ENCODE measurements around the gene NCF2. TPM values are rescaled to one million over a fixed set of nuclear protein-coding genes. Genes with fewer than 3 reads are reported as not detected.

Gene NCF2
- total RNA-seq, 1 donor from 2014 or later, result 5.9 TPM

- DNase-seq (ENCODE audit: low spot score), result no peak
- H3K27ac Mint-ChIP-seq, result no peak overlapping the region
- H3K27me3 Mint-ChIP-seq (ENCODE audit: insufficient read depth), result no peaks in the 10 kb centered on the region
- H3K9me3 Mint-ChIP-seq, result no peaks in the 10 kb centered on the region
- intact Hi-C loops (cut with micrococcal nuclease), result no loop called here
- peaks cover 13% of the 10 kb centered on the region for H3K36me3 Mint-ChIP-seq (ENCODE audit: low read depth)
- H3K4me3 Mint-ChIP-seq, result no peak overlapping the region
- peaks cover 15% of the 10 kb centered on the region for H3K4me1 Mint-ChIP-seq (ENCODE audit: low read depth)
These were observed 17.5 kb downstream of the NCF2 start for GRCh38 chr1:183572721-183573120.

- no peak for DNase-seq (ENCODE audit: low spot score)
- Mint-ChIP-seq H3K4me3 (no peak overlapping the region), H3K27me3 (ENCODE audit: insufficient read depth) (no peaks in the 10 kb centered on the region), H3K36me3 (ENCODE audit: low read depth) (peaks cover 16% of the 10 kb centered on the region), H3K9me3 (no peaks in the 10 kb centered on the region), H3K27ac (no peak overlapping the region), H3K4me1 (ENCODE audit: low read depth) (peaks cover 23% of the 10 kb centered on the region)
- intact Hi-C loops (cut with micrococcal nuclease), result no loop called here
These were observed 18.5 kb downstream of the NCF2 start for GRCh38 chr1:183571678-183572268.

DNA sequence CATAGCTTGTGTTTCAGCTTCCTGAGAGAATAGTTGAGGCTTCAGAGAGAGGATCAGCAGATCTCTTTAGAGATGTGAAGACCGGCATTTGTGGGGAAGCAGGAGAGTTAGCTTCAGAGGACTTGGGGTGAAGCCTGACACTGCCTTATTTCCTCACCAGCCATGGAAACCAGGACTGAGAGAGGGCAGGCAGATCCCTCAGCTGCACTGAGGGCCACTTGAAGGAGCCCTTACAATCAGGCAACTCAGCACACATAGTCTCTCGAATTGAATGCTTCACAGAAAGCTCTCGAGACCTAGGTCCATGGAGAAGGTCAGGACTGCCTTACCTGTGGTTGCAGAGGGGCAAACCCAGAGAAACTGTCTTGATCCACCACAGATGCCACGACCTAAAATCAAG is 19.8 kb downstream of the NCF2 start:
- Mint-ChIP-seq H3K4me3 (no peak overlapping the region), H3K36me3 (ENCODE audit: low read depth) (peaks cover 19% of the 10 kb centered on the region), H3K9me3 (no peaks in the 10 kb centered on the region), H3K4me1 (ENCODE audit: low read depth) (peaks cover 23% of the 10 kb centered on the region), H3K27me3 (ENCODE audit: insufficient read depth) (no peaks in the 10 kb centered on the region), H3K27ac (no peak overlapping the region)
- DNase-seq (ENCODE audit: low spot score), result no peak
- intact Hi-C loops (cut with micrococcal nuclease), result no loop called here

DNA sequence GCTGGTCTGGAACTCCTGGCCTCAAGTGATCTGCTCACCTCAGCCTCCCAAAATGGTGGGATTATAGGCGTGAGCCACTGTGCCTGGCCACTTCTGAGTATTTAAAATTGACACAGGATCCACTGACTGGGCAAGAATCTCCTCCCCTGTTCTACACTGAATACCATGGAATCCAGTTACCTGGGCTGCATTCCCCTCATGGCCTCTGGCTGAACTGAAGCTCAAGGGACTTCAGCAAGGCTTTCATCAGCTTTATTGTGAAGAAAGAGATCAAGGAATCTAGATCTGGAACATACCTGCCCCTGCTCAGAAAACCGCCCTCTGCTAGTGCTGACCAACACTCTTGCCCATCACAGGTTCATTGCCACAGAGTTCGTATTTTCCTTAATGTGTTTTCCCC is 20.5 kb downstream of the NCF2 start:
- Mint-ChIP-seq H3K27me3 (ENCODE audit: insufficient read depth) (no peaks in the 10 kb centered on the region), H3K36me3 (ENCODE audit: low read depth) (peaks cover 22% of the 10 kb centered on the region), H3K27ac (no peak overlapping the region), H3K4me3 (no peak overlapping the region), H3K4me1 (ENCODE audit: low read depth) (peaks cover 23% of the 10 kb centered on the region), H3K9me3 (no peaks in the 10 kb centered on the region)
- intact Hi-C loops (cut with micrococcal nuclease), result loop anchor here (1.0 to 5.0 kb wide), 2 partner anchors 20 to 52 kb away; partner anchors contain the start of gene NCF2
- no peak for DNase-seq (ENCODE audit: low spot score)

- peak overlapping the region; percentile 50 for H3K27ac Mint-ChIP-seq
- no peak overlapping the region for H3K4me3 Mint-ChIP-seq
- peaks cover 22% of the 10 kb centered on the region for H3K36me3 Mint-ChIP-seq (ENCODE audit: low read depth)
- DNase-seq (ENCODE audit: low spot score), result no peak
- intact Hi-C loops (cut with micrococcal nuclease), result loop anchor here (1.0 to 5.0 kb wide), 2 partner anchors 21 to 53 kb away; partner anchors contain the start of gene NCF2
- H3K4me1 Mint-ChIP-seq (ENCODE audit: low read depth), result peaks cover 23% of the 10 kb centered on the region
- no peaks in the 10 kb centered on the region for H3K27me3 Mint-ChIP-seq (ENCODE audit: insufficient read depth)
- no peaks in the 10 kb centered on the region for H3K9me3 Mint-ChIP-seq
These were observed 21.1 kb downstream of the NCF2 start for GRCh38 chr1:183569141-183569540.

- intact Hi-C loops (cut with micrococcal nuclease), result loop anchor here (1.0 to 5.0 kb wide), 2 partner anchors 22 to 54 kb away; partner anchors contain the start of gene NCF2
- no peaks in the 10 kb centered on the region for H3K27me3 Mint-ChIP-seq (ENCODE audit: insufficient read depth)
- no peaks in the 10 kb centered on the region for H3K9me3 Mint-ChIP-seq
- DNase-seq (ENCODE audit: low spot score), result no peak
- H3K36me3 Mint-ChIP-seq (ENCODE audit: low read depth), result peaks cover 21% of the 10 kb centered on the region
- peaks cover 23% of the 10 kb centered on the region for H3K4me1 Mint-ChIP-seq (ENCODE audit: low read depth)
- H3K27ac Mint-ChIP-seq, result peak overlapping the region; percentile 50
- H3K4me3 Mint-ChIP-seq, result no peak overlapping the region
These were observed 21.9 kb downstream of the NCF2 start for GRCh38 chr1:183568176-183569021.

- Mint-ChIP-seq H3K4me3 (no peak overlapping the region), H3K36me3 (ENCODE audit: low read depth) (peaks cover 23% of the 10 kb centered on the region)
- intact Hi-C loops (cut with micrococcal nuclease), result loop anchor here (5.0 kb wide), 1 partner anchor 55 kb away; no protein-coding TSS in a partner anchor
These were observed 22.7 kb downstream of the NCF2 start for GRCh38 chr1:183567584-183567983.

GRCh38 chr1:183566026-183566425 is 24.2 kb downstream of the NCF2 start:
- no peak for DNase-seq (ENCODE audit: low spot score)
- Mint-ChIP-seq H3K9me3 (no peaks in the 10 kb centered on the region), H3K4me1 (ENCODE audit: low read depth) (peaks cover 23% of the 10 kb centered on the region), H3K27me3 (ENCODE audit: insufficient read depth) (no peaks in the 10 kb centered on the region), H3K27ac (no peak overlapping the region), H3K4me3 (no peak overlapping the region), H3K36me3 (ENCODE audit: low read depth) (peaks cover 23% of the 10 kb centered on the region)
- intact Hi-C loops (cut with micrococcal nuclease), result loop anchor here (5.0 kb wide), 1 partner anchor 56 kb away; no protein-coding TSS in a partner anchor

More at GRCh38 chr1:183567584-183567983, 22.7 kb downstream of the NCF2 start:
- Mint-ChIP-seq H3K27me3 (ENCODE audit: insufficient read depth) (no peaks in the 10 kb centered on the region), H3K4me1 (ENCODE audit: low read depth) (peaks cover 23% of the 10 kb centered on the region), H3K27ac (peak overlapping the region; percentile 66), H3K9me3 (no peaks in the 10 kb centered on the region)
- no peak for DNase-seq (ENCODE audit: low spot score)

DNA sequence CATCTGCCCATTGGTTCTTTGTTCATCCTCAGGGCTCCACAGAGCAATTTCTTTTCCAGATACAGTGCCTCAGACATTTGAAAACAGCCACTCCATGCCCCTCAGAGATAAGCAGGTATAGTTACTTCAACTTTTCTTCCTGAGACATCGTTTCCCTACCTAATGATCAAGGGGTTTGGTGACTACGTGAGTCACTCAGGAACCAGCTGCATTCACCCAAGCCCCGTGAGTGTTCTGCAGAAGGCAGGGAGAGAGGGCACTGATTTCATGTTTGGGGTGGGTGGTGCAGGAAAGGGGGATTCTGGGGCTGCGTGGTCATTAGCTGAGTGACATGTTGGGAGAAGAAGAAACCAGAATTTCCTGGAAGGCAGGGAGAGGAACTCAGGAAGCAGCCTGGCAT is 25.0 kb downstream of the NCF2 start:
- no peaks in the 10 kb centered on the region for H3K9me3 Mint-ChIP-seq
- DNase-seq (ENCODE audit: low spot score), result no peak
- intact Hi-C loops (cut with micrococcal nuclease), result loop anchor here (5.0 kb wide), 1 partner anchor 57 kb away; no protein-coding TSS in a partner anchor
- H3K36me3 Mint-ChIP-seq (ENCODE audit: low read depth), result peaks cover 23% of the 10 kb centered on the region
- H3K4me3 Mint-ChIP-seq, result no peak overlapping the region
- no peaks in the 10 kb centered on the region for H3K27me3 Mint-ChIP-seq (ENCODE audit: insufficient read depth)
- no peak overlapping the region for H3K27ac Mint-ChIP-seq
- peaks cover 23% of the 10 kb centered on the region for H3K4me1 Mint-ChIP-seq (ENCODE audit: low read depth)

DNA sequence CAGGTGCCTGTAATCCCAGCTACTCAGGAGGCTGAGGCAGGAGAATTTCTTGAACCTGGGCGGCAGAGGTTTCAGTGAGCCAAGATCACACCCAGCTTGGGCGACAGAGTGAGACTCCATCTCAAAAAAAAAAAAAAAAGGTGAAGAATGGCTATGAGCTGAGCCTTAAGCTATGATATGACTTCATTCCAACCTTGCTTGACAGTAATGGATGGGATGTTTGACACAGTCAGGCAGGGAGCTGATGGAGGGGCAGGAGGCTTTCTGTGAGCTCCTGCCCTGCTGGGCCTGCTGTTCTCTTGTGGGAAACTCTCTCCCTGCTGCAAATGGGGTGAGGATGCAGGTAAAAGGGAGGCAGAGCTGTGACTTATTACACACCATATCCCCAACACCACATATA is 27.6 kb downstream of the NCF2 start:
- intact Hi-C loops (cut with micrococcal nuclease), result no loop called here
- Mint-ChIP-seq H3K36me3 (ENCODE audit: low read depth) (peaks cover 27% of the 10 kb centered on the region), H3K9me3 (no peaks in the 10 kb centered on the region), H3K4me3 (no peak overlapping the region), H3K4me1 (ENCODE audit: low read depth) (peaks cover 7% of the 10 kb centered on the region), H3K27me3 (ENCODE audit: insufficient read depth) (no peaks in the 10 kb centered on the region), H3K27ac (no peak overlapping the region)
- DNase-seq (ENCODE audit: low spot score), result no peak

DNA sequence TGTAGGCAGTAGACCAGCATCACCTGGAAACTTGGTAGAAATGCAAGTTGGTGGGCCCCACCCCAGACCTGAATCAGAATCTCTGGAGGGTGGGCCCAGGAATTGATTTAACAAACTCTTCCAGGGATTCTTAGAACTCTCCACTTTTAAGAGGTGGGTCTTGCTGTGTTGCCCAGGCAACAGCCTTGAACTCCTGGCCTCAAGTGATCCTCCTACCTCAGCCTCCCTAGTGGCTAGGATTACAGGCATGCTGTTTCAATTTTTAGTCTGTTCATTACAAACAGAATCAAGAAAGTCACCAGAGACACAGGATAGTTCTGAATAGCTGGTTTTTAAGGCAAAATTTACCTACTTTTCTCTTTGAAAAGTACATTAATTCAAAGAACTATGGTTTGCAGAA is 31.2 kb downstream of the NCF2 start:
- no peak for DNase-seq (ENCODE audit: low spot score)
- Mint-ChIP-seq H3K4me3 (no peak overlapping the region), H3K4me1 (ENCODE audit: low read depth) (no peaks in the 10 kb centered on the region), H3K27me3 (ENCODE audit: insufficient read depth) (no peaks in the 10 kb centered on the region), H3K27ac (no peak overlapping the region), H3K9me3 (no peaks in the 10 kb centered on the region), H3K36me3 (ENCODE audit: low read depth) (peaks cover 37% of the 10 kb centered on the region)
- intact Hi-C loops (cut with micrococcal nuclease), result no loop called here

GRCh38 chr1:183554577-183554976 is 35.7 kb downstream of the NCF2 start:
- H3K4me3 Mint-ChIP-seq, result no peak overlapping the region
- no peaks in the 10 kb centered on the region for H3K27me3 Mint-ChIP-seq (ENCODE audit: insufficient read depth)
- DNase-seq (ENCODE audit: low spot score), result no peak
- H3K27ac Mint-ChIP-seq, result no peak overlapping the region
- peaks cover 8% of the 10 kb centered on the region for H3K4me1 Mint-ChIP-seq (ENCODE audit: low read depth)
- no peaks in the 10 kb centered on the region for H3K9me3 Mint-ChIP-seq
- intact Hi-C loops (cut with micrococcal nuclease), result no loop called here
- H3K36me3 Mint-ChIP-seq (ENCODE audit: low read depth), result peaks cover 55% of the 10 kb centered on the region

GRCh38 chr1:183553764-183554163 is 36.5 kb downstream of the NCF2 start:
- no peak for DNase-seq (ENCODE audit: low spot score)
- Mint-ChIP-seq H3K27me3 (ENCODE audit: insufficient read depth) (no peaks in the 10 kb centered on the region), H3K27ac (no peak overlapping the region), H3K4me1 (ENCODE audit: low read depth) (peaks cover 8% of the 10 kb centered on the region), H3K9me3 (no peaks in the 10 kb centered on the region), H3K36me3 (ENCODE audit: low read depth) (peaks cover 59% of the 10 kb centered on the region), H3K4me3 (no peak overlapping the region)
- intact Hi-C loops (cut with micrococcal nuclease), result no loop called here
